ENCODE data around the gene CAPRIN2.

The CAPRIN2 gene

GRCh38 chr12:30794020-30794419 is 39.3 kb upstream of the CAPRIN2 start:
- no peak overlapping the region for H3K4me3 ChIP-seq (ENCODE audit: low read depth, low read length)
- TF ChIP-seq, protein P1, sequence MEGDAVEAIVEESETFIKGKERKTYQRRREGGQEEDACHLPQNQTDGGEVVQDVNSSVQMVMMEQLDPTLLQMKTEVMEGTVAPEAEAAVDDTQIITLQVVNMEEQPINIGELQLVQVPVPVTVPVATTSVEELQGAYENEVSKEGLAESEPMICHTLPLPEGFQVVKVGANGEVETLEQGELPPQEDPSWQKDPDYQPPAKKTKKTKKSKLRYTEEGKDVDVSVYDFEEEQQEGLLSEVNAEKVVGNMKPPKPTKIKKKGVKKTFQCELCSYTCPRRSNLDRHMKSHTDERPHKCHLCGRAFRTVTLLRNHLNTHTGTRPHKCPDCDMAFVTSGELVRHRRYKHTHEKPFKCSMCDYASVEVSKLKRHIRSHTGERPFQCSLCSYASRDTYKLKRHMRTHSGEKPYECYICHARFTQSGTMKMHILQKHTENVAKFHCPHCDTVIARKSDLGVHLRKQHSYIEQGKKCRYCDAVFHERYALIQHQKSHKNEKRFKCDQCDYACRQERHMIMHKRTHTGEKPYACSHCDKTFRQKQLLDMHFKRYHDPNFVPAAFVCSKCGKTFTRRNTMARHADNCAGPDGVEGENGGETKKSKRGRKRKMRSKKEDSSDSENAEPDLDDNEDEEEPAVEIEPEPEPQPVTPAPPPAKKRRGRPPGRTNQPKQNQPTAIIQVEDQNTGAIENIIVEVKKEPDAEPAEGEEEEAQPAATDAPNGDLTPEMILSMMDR (conservative IDR thresholded peaks at IDR 0.05; ENCODE audit: low read depth, low read length), result no peak
- no peak for DNase-seq (ENCODE audit: low read depth)

GRCh38 chr12:30792648-30793499 is 38.1 kb upstream of the CAPRIN2 start:
- no peak overlapping the region for H3K4me3 ChIP-seq (ENCODE audit: low read depth, low read length)
- peak; percentile 69 for DNase-seq (ENCODE audit: low read depth)
- TF ChIP-seq, protein P1 (conservative IDR thresholded peaks at IDR 0.05; ENCODE audit: low read depth, low read length), result no peak

- TF ChIP-seq, protein P1 (conservative IDR thresholded peaks at IDR 0.05; ENCODE audit: low read depth, low read length), result no peak
- H3K4me3 ChIP-seq (ENCODE audit: low read depth, low read length), result no peak overlapping the region
- DNase-seq (ENCODE audit: low read depth), result no peak
Observed at GRCh38 chr12:30792085-30792484, 37.3 kb upstream of the CAPRIN2 start.

DNA sequence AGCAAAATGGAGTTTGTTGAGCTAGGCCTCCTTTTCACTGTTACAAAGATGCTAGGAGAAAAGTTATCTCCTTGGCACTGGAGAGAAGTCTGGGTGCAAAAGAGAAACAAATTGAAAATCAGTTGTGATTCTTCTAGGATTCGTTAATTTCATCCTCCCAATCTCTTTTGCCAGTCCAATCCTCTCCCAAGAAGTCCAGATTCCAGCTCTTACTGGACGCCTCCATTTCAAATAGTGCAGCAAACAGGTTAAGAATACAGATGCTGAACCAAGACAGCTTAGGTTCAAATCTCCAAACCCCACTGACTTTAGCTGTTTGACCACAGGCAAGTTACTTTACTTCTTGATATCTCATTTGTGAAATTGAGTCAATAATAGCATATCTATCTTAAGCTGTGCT is 34.0 kb upstream of the CAPRIN2 start:
- TF ChIP-seq, protein P1 (conservative IDR thresholded peaks at IDR 0.05; ENCODE audit: low read depth, low read length), result no peak
- no peak for DNase-seq (ENCODE audit: low read depth)
- no peak overlapping the region for H3K4me3 ChIP-seq (ENCODE audit: low read depth, low read length)

GRCh38 chr12:30785630-30786029 is 30.9 kb upstream of the CAPRIN2 start:
- TF ChIP-seq, protein P1 (conservative IDR thresholded peaks at IDR 0.05; ENCODE audit: low read depth, low read length), result no peak
- DNase-seq (ENCODE audit: low read depth), result no peak
- H3K4me3 ChIP-seq (ENCODE audit: low read depth, low read length), result no peak overlapping the region

DNA sequence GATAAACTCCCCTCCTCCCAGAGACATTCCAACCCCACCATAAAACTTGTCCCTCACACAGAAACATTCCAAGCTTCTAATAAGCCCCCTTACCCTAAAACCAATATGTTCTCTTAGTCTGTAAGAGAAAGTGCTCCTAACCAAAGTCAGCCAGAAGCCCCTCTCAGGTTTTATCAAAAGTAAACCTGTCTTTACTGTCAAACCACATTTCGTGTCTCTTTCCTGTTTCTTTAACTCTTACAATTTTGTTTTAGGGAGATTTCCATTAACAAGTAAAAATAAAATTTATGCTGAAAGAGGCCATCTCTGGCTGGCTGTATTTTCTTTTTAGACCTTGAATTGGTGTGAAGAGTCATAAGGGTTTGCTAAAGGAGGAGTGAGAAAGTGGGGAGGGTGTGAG is 29.8 kb upstream of the CAPRIN2 start:
- DNase-seq (ENCODE audit: low read depth), result no peak
- TF ChIP-seq, protein P1 (conservative IDR thresholded peaks at IDR 0.05; ENCODE audit: low read depth, low read length), result no peak

DNA sequence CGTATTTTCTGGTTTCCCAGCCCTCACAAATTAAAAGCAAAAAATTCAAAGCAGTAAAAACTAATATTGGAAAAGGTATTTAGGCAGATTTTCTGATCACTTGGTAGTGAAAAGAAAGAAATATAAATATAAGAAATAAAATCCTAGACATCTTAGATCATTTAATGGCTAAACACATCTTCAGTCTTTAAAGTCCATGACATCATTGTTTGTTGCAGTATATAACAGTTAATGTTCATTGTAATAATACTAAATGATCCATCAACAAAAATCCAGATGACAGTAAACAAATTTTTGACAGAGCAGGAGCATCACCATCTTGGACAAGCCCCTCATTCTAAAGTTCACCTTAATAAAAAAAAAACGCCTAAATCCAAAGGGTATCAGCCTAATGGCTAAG is 29.2 kb upstream of the CAPRIN2 start:
- TF ChIP-seq, protein P1 (conservative IDR thresholded peaks at IDR 0.05; ENCODE audit: low read depth, low read length), result no peak
- no peak for DNase-seq (ENCODE audit: low read depth)
- no peak overlapping the region for H3K4me3 ChIP-seq (ENCODE audit: low read depth, low read length)

More for the DNA sequence above, 29.8 kb upstream of the CAPRIN2 start:
- H3K4me3 ChIP-seq (ENCODE audit: low read depth, low read length), result no peak overlapping the region
